H4 (cell line): Measurements from ENCODE around the gene NRSN2. TPM values are rescaled to one million over a fixed set of nuclear protein-coding genes. Genes with fewer than 3 reads are reported as not detected.
A peak's percentile ranks its signal among the peaks of the same experiment; 100 is the strongest.
"Not testable (repeated sequence)": the region's sequence is repeated elsewhere in the genome, so short reads cannot be mapped to it uniquely, and the experiment has no call there.

ENCODE experiments used
- DNase-seq: peaks from one replicate; pipeline ENCODE4 v3.0.0-alpha.2; 2015; ENCODE audit warnings: low spot score
- total RNA-seq: library from RNA; depleted of rRNA; stranded (reverse); fragments of >200 nt; shearing (Covaris generic); gene quantifications from 2 replicates; pipeline ENCODE4 v1.2.3, GENCODE V29; 2014

The NRSN2 gene
- total RNA-seq, 1 experiment from 2014 or later: 69.6 TPM

GRCh38 chr20:325045-325888 lies 21.6 kb upstream of the NRSN2 start, which contains the start of gene SOX12:
Gene SOX12 (plus strand): TSS chr20:325552. CDS start chr20:325925, 373 bp downstream.
- peak; percentile 88 for DNase-seq

- peak; percentile 52 for DNase-seq
These were observed 20.8 kb upstream of the NRSN2 start for GRCh38 chr20:325889-326644.

GRCh38 chr20:326645-327185 lies 20.2 kb upstream of the NRSN2 start:
- DNase-seq: no peak

GRCh38 chr20:327186-328026 lies 19.5 kb upstream of the NRSN2 start:
- DNase-seq: peak; percentile 90

GRCh38 chr20:328027-328974 lies 18.6 kb upstream of the NRSN2 start:
- DNase-seq: no peak

- no peak for DNase-seq
These were observed 17.8 kb upstream of the NRSN2 start for GRCh38 chr20:328975-329695.

GRCh38 chr20:329851-330232 lies 17.1 kb upstream of the NRSN2 start:
- DNase-seq: no peak

- peak; percentile 46 for DNase-seq
These were observed 16.4 kb upstream of the NRSN2 start for GRCh38 chr20:330233-331149.

GRCh38 chr20:334578-334977 lies 12.3 kb upstream of the NRSN2 start:
- DNase-seq: no peak

GRCh38 chr20:336040-336439 lies 10.9 kb upstream of the NRSN2 start:
- not testable (repeated sequence) for DNase-seq

- peak; percentile 86 for DNase-seq
These were observed 5.2 kb upstream of the NRSN2 start for GRCh38 chr20:341682-342081.

GRCh38 chr20:343107-343506 lies 3.8 kb upstream of the NRSN2 start:
- DNase-seq: peak; percentile 3

- DNase-seq: no peak
These were observed 775 bp upstream of the NRSN2 start for GRCh38 chr20:346033-346639.

- DNase-seq: no peak
These were observed 367 bp downstream of the NRSN2 start for GRCh38 chr20:347317-347639.

- DNase-seq: peak; percentile 97
These were observed 951 bp downstream of the NRSN2 start for GRCh38 chr20:347640-348484.

- no peak for DNase-seq
These were observed 2.3 kb downstream of the NRSN2 start for GRCh38 chr20:348972-349841.

- DNase-seq: no peak
These were observed 6.3 kb downstream of the NRSN2 start for GRCh38 chr20:353166-353565.
